K562 (cell line): Measurements from ENCODE around the gene TMEM72. TPM values are rescaled to one million over a fixed set of nuclear protein-coding genes. Genes with fewer than 3 reads are reported as not detected.

Experiments
- CBFB ChIP-seq: sonication (generic); formaldehyde crosslinking; IDR thresholded peaks from 2 replicates; pipeline ENCODE4 v1.4.0; 2020; ENCODE audit warnings: mild to moderate bottlenecking, missing genetic modification reagents
- ELF2 ChIP-seq: fragments of 250-450 bp; sonication (Bioruptor Pico); IDR thresholded peaks from 2 replicates; pipeline ENCODE4 v1.5.0; 2021; ENCODE audit warnings: mild to moderate bottlenecking
- FOXK2 ChIP-seq, 2 experiments: fragments of 450-650 bp; IDR thresholded peaks in 1 of 2; conservative IDR thresholded peaks in 1 of 2; 2 replicates each; pipeline ENCODE4 v1.6.1; 2016; ENCODE audit warnings: low read depth in 2 of 2, mild to moderate bottlenecking in 1 of 2
- IFI16 ChIP-seq: fragments of 250-450 bp; sonication (Bioruptor Pico); IDR thresholded peaks from 2 replicates; pipeline ENCODE4 v2.1.2; 2022; ENCODE audit warnings: mild to moderate bottlenecking, inconsistent platforms
- MTA3 ChIP-seq: fragments of 450-650 bp; formaldehyde crosslinking; IDR thresholded peaks from 2 replicates; pipeline ENCODE4 v1.6.1; 2017; ENCODE audit warnings: mild to moderate bottlenecking, borderline replicate concordance
- NCOA4 ChIP-seq: fragments of 450-650 bp; IDR thresholded peaks from 2 replicates; pipeline ENCODE4 v1.6.1; 2018; ENCODE audit warnings: mild to moderate bottlenecking; ENCODE audit not compliant: partially characterized antibody
- NR1H2 ChIP-seq: sonication (generic); formaldehyde crosslinking; IDR thresholded peaks from 2 replicates; pipeline ENCODE4 v1.4.0; 2020; ENCODE audit warnings: mild to moderate bottlenecking, missing genetic modification reagents
- RBM34 ChIP-seq: fragments of 200-400 bp; formaldehyde crosslinking; IDR thresholded peaks from 2 replicates; pipeline ENCODE4 v1.6.1; 2018; ENCODE audit warnings: low read length, borderline replicate concordance; ENCODE audit not compliant: insufficient read depth
- RFX7 ChIP-seq: fragments of 250-450 bp; sonication (Bioruptor Pico); IDR thresholded peaks from 2 replicates; pipeline ENCODE4 v1.5.1; 2021; ENCODE audit warnings: mild to moderate bottlenecking
- SAFB2 ChIP-seq: fragments of 200-400 bp; formaldehyde crosslinking; IDR thresholded peaks from 2 replicates; pipeline ENCODE4 v1.6.1; 2018; ENCODE audit warnings: borderline replicate concordance, low read length, low read depth, moderate library complexity; ENCODE audit not compliant: severe bottlenecking
- SP2 ChIP-seq: IDR thresholded peaks from 2 replicates; pipeline ENCODE4 v1.6.1; 2011; ENCODE audit warnings: mild to moderate bottlenecking, low read depth, low read length, moderate library complexity; ENCODE audit not compliant: poor library complexity, severe bottlenecking; ENCODE audit errors: extremely low read depth
- TOE1 ChIP-seq, 2 experiments: fragments of 450-650 bp in 1 of 2; sonication (generic) in 1 of 2; formaldehyde crosslinking in 1 of 2; IDR thresholded peaks; 2 replicates each; pipeline versions ENCODE4 v1.7.1 to v1.8.0; 2016 to 2022; ENCODE audit warnings: borderline replicate concordance in 2 of 2, mild to moderate bottlenecking in 2 of 2, antibody characterized with exemption in 1 of 2, inconsistent platforms in 1 of 2, low read depth in 1 of 2, missing genetic modification reagents in 1 of 2, moderate library complexity in 1 of 2
- U2AF2 ChIP-seq: fragments of 200-400 bp; formaldehyde crosslinking; optimal IDR thresholded peaks from 2 replicates; pipeline ENCODE3; 2017; ENCODE audit warnings: low read depth, mild to moderate bottlenecking, low read length
- ZNF143 ChIP-seq: sonication (generic); formaldehyde crosslinking; IDR thresholded peaks from 2 replicates; pipeline ENCODE4 v1.9.0; 2022; ENCODE audit warnings: mild to moderate bottlenecking, missing genetic modification reagents
- ZNF217 ChIP-seq: sonication (generic); formaldehyde crosslinking; IDR thresholded peaks from 2 replicates; pipeline ENCODE4 v1.8.0; 2022; ENCODE audit warnings: mild to moderate bottlenecking, missing genetic modification reagents
- ZNF561 ChIP-seq: fragments of 450-650 bp; formaldehyde crosslinking; conservative IDR thresholded peaks from 2 replicates; pipeline ENCODE4 v1.4.0; 2020; ENCODE audit warnings: mild to moderate bottlenecking, moderate library complexity
- ZNF583 ChIP-seq: fragments of 250-450 bp; sonication (Bioruptor Pico); IDR thresholded peaks from 2 replicates; pipeline ENCODE4 v1.4.0; 2020
- ZNF695 ChIP-seq: fragments of 450-650 bp; formaldehyde crosslinking; IDR thresholded peaks from 2 replicates; pipeline ENCODE4 v1.4.0; 2020; ENCODE audit warnings: mild to moderate bottlenecking, moderate library complexity
- polyA plus RNA-seq, 8 experiments: library from polyadenylated mRNA; depleted of rRNA in 4 of 8; stranded (reverse) in 5 of 8; unstranded in 3 of 8; fragments of >200 nt; fragmentation: Nextera tagmentation in 2 of 8; fragmentation: Illumina TruSeq in 1 of 8; extraction: Ambion mirVana in 2 of 8; extraction: Trizol in 1 of 8; gene quantifications; 2 replicates each; pipeline versions ENCODE4 v1.2.1 to v1.2.3, GENCODE V29; 2011 to 2014; ENCODE audit warnings: inconsistent platforms in 1 of 8, missing spikeins in 1 of 8
- total RNA-seq, 7 experiments: library from RNA; depleted of rRNA in 6 of 7; stranded (reverse); fragments of >200 nt in 6 of 7; fragmentation: Illumina TruSeq in 2 of 7; extraction: Trizol in 2 of 7; gene quantifications; 2 replicates each; pipeline versions ENCODE4 v1.2.1 to v1.2.3, GENCODE V29; 2011 to 2021; ENCODE audit warnings: low replicate concordance in 1 of 7
- TF ChIP-seq, protein P1 (sequence below): fragments of 200-800 bp; sonication (Bioruptor generic); IDR thresholded peaks from 2 replicates; pipeline ENCODE4 v1.6.1; 2017; ENCODE audit warnings: missing genetic modification characterization, missing compliant biosample characterization
- TF ChIP-seq, protein P2 (sequence below): fragments of 450-650 bp; IDR thresholded peaks from 2 replicates; pipeline ENCODE4 v1.6.1; 2014; ENCODE audit warnings: low read depth, mild to moderate bottlenecking, moderate library complexity, borderline replicate concordance
- TF ChIP-seq, protein P3 (sequence below): IDR thresholded peaks from 3 replicates; pipeline ENCODE4 v1.6.1; 2011; ENCODE audit warnings: borderline replicate concordance, mild to moderate bottlenecking, moderate library complexity; ENCODE audit not compliant: insufficient read length; ENCODE audit errors: extremely low read depth

The TMEM72 gene
- total and polyA plus RNA-seq, 9 of the 15 experiments (the other 6 are each of a cell fraction or from before 2014, with no cell fraction given): not detected

DNA sequence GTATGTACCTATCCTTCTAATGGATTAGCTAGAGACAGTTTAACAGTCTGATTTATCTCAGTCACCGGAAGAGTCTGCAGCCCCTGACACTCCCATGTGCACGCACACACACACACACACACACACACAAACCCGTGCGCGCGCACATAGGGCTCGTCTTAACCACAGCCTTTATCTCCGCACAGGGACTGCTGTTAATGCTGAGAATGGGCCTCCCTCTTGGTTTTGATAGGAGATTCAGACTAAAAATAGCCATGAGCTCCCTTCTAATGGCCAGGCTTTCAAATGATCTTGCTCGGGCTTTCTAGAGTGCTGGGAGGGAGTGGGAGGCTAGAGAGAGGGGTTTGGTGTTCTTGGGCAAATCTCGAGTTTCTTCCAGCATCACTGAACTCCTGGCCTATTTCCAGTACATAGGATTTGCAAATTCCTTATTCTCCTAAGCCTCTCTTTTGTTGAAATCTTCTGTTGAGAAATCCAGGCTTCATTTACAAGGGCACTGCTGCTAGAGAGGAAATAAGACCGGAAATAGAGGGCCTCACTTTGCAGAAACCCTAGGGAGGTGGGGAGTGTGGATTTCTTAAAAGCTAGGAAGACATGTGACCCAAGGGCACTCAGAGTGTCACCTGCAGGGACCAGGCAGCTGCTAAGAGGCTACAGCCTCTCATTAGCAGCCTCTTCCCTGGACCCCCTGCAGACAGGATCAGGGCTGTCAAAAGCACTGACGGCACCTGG is 2.4 kb downstream of the TMEM72 start (continued):
- no peak for TF ChIP-seq U2AF2
- TF ChIP-seq CBFB (CRISPR knock-in tag): peak; percentile 91
- TF ChIP-seq NR1H2 (CRISPR knock-in tag): no peak
- TF ChIP-seq SP2: no peak
- no peak for TF ChIP-seq ZNF561 (CRISPR knock-in tag)
- TF ChIP-seq, protein P1, sequence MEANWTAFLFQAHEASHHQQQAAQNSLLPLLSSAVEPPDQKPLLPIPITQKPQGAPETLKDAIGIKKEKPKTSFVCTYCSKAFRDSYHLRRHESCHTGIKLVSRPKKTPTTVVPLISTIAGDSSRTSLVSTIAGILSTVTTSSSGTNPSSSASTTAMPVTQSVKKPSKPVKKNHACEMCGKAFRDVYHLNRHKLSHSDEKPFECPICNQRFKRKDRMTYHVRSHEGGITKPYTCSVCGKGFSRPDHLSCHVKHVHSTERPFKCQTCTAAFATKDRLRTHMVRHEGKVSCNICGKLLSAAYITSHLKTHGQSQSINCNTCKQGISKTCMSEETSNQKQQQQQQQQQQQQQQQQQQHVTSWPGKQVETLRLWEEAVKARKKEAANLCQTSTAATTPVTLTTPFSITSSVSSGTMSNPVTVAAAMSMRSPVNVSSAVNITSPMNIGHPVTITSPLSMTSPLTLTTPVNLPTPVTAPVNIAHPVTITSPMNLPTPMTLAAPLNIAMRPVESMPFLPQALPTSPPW: peak; percentile 72
- TF ChIP-seq ZNF695 (CRISPR knock-in tag): no peak
- no peak for TF ChIP-seq RBM34
- TF ChIP-seq SAFB2: no peak
- TF ChIP-seq, protein P2, sequence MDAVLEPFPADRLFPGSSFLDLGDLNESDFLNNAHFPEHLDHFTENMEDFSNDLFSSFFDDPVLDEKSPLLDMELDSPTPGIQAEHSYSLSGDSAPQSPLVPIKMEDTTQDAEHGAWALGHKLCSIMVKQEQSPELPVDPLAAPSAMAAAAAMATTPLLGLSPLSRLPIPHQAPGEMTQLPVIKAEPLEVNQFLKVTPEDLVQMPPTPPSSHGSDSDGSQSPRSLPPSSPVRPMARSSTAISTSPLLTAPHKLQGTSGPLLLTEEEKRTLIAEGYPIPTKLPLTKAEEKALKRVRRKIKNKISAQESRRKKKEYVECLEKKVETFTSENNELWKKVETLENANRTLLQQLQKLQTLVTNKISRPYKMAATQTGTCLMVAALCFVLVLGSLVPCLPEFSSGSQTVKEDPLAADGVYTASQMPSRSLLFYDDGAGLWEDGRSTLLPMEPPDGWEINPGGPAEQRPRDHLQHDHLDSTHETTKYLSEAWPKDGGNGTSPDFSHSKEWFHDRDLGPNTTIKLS: no peak
- peak; percentile 72; the same call in 1 of the 2 replicates for TF ChIP-seq ELF2 (CRISPR knock-in tag)
- peak; percentile 77; the same call in 1 of the 2 replicates for TF ChIP-seq MTA3
- TF ChIP-seq IFI16 (CRISPR knock-in tag): no peak
- TF ChIP-seq FOXK2 (conservative IDR thresholded peaks at IDR 0.05 in 1 of 2, IDR thresholded peaks at IDR 0.05 in 1 of 2; ENCODE audit: low read depth in 2 of 2): peak; percentile 29 to 53; a peak in 1 of 4 replicates
- TF ChIP-seq, protein P3, sequence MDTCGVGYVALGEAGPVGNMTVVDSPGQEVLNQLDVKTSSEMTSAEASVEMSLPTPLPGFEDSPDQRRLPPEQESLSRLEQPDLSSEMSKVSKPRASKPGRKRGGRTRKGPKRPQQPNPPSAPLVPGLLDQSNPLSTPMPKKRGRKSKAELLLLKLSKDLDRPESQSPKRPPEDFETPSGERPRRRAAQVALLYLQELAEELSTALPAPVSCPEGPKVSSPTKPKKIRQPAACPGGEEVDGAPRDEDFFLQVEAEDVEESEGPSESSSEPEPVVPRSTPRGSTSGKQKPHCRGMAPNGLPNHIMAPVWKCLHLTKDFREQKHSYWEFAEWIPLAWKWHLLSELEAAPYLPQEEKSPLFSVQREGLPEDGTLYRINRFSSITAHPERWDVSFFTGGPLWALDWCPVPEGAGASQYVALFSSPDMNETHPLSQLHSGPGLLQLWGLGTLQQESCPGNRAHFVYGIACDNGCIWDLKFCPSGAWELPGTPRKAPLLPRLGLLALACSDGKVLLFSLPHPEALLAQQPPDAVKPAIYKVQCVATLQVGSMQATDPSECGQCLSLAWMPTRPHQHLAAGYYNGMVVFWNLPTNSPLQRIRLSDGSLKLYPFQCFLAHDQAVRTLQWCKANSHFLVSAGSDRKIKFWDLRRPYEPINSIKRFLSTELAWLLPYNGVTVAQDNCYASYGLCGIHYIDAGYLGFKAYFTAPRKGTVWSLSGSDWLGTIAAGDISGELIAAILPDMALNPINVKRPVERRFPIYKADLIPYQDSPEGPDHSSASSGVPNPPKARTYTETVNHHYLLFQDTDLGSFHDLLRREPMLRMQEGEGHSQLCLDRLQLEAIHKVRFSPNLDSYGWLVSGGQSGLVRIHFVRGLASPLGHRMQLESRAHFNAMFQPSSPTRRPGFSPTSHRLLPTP: no peak
- TF ChIP-seq NCOA4: no peak
- TF ChIP-seq ZNF583 (CRISPR knock-in tag): 0 out of 2 replicates have a peak, but pooled peaks have one; percentile 51
- TF ChIP-seq TOE1 (IDR thresholded peaks at IDR 0.05; ENCODE audit: borderline replicate concordance): 0 out of 2 replicates have a peak, but pooled peaks have one; percentile 60
- TF ChIP-seq TOE1 (CRISPR knock-in tag; IDR thresholded peaks at IDR 0.05; ENCODE audit: borderline replicate concordance, low read depth): no peak
- TF ChIP-seq RFX7: no peak
- TF ChIP-seq ZNF143: no peak
- no peak for TF ChIP-seq ZNF217 (CRISPR knock-in tag)
